ENCODE results near the gene HSPA1B. TPM values are rescaled to one million over a fixed set of nuclear protein-coding genes. Genes with fewer than 3 reads are reported as not detected.
"Not testable (repeated sequence)": the region's sequence is repeated elsewhere in the genome, so short reads cannot be mapped to it uniquely, and the experiment has no call there.

HSPA1B gene
- polyA plus RNA-seq, 1 donor from 2014 or later: 120 TPM

DNA sequence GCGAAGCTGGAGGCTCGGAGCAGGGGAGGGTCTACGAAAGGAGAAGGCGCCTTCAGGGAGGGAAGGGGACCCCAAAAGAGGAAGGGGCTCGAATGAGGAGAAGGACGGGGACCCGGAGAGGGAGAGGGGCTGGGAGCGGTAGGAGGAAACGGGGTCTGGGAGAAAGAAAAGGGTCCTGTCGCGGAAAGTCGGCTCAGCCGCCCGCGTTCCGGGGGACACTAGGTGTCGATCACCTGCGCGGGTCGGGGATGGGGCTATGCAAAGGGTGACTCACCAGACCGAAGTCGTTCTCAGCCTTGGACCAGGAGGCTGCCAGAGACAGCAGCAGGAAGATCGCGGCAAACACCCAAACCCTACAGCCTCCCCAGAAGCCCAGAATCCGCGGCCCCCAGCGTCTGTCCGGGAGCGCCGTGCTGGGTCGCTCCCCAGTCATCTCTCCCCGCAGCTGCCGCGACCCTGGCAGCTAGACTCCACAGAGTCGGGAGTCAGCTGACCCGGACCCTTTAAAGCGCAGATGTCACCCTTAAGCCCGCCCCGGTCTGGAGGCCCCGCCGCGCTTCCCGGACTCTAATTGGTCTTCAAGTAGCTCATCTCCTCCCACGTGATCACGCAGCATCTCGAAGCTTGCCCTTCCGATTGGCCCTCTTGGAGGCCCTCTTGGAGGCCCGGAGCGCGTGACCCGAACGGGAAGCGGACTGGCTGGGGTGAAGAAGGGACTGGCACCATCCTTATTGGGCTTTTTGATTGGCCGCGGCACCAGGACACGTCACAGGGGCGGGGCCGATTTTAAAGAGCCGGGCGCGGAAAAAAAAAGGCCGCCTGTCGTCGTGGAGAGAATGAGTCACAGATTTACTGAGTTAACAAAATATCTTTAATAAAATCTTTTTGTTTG is 35.1 kb downstream of the HSPA1B start, which contains the start of gene NEU1:
TSS of gene NEU1 (minus strand) at position 478 of the 892 bp plus-strand sequence. CDS start at position 433, 45 bp downstream.
- H2AFZ ChIP-seq (ENCODE audit: low read depth, low read length): peak within 1 kb of the TSS; percentile 45
- peak within 1 kb of the TSS; percentile 68 for H3K4me2 ChIP-seq (ENCODE audit: low read length)
- H4K20me1 ChIP-seq (ENCODE audit: insufficient read depth): no peaks in the 10 kb centered on the region
- H3F3A ChIP-seq (ENCODE audit: insufficient read depth, low read length, poor library complexity, severe bottlenecking): no peaks in the 10 kb centered on the region
- peak within 1 kb of the TSS; percentile 92 for H3K9ac ChIP-seq (ENCODE audit: low read length)
- peak within 1 kb of the TSS; percentile 90 for H3K4me3 ChIP-seq (ENCODE audit: low read length)
- no peaks in the 10 kb centered on the region for H3K9me2 ChIP-seq (ENCODE audit: insufficient read depth, low read length)
- H3K79me2 ChIP-seq (replicated peaks; ENCODE audit: insufficient read depth, low read length): peaks cover 8% of the 10 kb centered on the region
- no peaks in the 10 kb centered on the region for H3K36me3 ChIP-seq (ENCODE audit: insufficient read depth, low read length)
- no peak for TF ChIP-seq EZH2 (IDR thresholded peaks at IDR 0.05; ENCODE audit: borderline replicate concordance, insufficient read depth, low read length, poor library complexity, severe bottlenecking)
- TF ChIP-seq SMC3 (conservative IDR thresholded peaks at IDR 0.05; ENCODE audit: poor library complexity): peak; percentile 58
- TF ChIP-seq EP300 (conservative IDR thresholded peaks at IDR 0.05; ENCODE audit: poor library complexity, severe bottlenecking): peak; percentile 46
- TF ChIP-seq, protein P1, sequence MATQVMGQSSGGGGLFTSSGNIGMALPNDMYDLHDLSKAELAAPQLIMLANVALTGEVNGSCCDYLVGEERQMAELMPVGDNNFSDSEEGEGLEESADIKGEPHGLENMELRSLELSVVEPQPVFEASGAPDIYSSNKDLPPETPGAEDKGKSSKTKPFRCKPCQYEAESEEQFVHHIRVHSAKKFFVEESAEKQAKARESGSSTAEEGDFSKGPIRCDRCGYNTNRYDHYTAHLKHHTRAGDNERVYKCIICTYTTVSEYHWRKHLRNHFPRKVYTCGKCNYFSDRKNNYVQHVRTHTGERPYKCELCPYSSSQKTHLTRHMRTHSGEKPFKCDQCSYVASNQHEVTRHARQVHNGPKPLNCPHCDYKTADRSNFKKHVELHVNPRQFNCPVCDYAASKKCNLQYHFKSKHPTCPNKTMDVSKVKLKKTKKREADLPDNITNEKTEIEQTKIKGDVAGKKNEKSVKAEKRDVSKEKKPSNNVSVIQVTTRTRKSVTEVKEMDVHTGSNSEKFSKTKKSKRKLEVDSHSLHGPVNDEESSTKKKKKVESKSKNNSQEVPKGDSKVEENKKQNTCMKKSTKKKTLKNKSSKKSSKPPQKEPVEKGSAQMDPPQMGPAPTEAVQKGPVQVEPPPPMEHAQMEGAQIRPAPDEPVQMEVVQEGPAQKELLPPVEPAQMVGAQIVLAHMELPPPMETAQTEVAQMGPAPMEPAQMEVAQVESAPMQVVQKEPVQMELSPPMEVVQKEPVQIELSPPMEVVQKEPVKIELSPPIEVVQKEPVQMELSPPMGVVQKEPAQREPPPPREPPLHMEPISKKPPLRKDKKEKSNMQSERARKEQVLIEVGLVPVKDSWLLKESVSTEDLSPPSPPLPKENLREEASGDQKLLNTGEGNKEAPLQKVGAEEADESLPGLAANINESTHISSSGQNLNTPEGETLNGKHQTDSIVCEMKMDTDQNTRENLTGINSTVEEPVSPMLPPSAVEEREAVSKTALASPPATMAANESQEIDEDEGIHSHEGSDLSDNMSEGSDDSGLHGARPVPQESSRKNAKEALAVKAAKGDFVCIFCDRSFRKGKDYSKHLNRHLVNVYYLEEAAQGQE (IDR thresholded peaks at IDR 0.05; ENCODE audit: borderline replicate concordance): peak; percentile 97
- peak; percentile 98 for TF ChIP-seq TAF1 (IDR thresholded peaks at IDR 0.05; ENCODE audit: low read depth)
- TF ChIP-seq RAD21 (conservative IDR thresholded peaks at IDR 0.05): peak; percentile 52
- TF ChIP-seq, protein P2, sequence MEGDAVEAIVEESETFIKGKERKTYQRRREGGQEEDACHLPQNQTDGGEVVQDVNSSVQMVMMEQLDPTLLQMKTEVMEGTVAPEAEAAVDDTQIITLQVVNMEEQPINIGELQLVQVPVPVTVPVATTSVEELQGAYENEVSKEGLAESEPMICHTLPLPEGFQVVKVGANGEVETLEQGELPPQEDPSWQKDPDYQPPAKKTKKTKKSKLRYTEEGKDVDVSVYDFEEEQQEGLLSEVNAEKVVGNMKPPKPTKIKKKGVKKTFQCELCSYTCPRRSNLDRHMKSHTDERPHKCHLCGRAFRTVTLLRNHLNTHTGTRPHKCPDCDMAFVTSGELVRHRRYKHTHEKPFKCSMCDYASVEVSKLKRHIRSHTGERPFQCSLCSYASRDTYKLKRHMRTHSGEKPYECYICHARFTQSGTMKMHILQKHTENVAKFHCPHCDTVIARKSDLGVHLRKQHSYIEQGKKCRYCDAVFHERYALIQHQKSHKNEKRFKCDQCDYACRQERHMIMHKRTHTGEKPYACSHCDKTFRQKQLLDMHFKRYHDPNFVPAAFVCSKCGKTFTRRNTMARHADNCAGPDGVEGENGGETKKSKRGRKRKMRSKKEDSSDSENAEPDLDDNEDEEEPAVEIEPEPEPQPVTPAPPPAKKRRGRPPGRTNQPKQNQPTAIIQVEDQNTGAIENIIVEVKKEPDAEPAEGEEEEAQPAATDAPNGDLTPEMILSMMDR (IDR thresholded peaks at IDR 0.05; ENCODE audit: poor library complexity, severe bottlenecking): no peak
- peak; percentile 98 for TF ChIP-seq POLR2AphosphoS5 (IDR thresholded peaks at IDR 0.05)
- TF ChIP-seq MXI1 (conservative IDR thresholded peaks at IDR 0.05; ENCODE audit: poor library complexity, severe bottlenecking): peak; percentile 97
- no peaks in the 10 kb centered on the region for H3K27me3 ChIP-seq (ENCODE audit: insufficient read depth, low read depth, low read length)
- H3K9me3 ChIP-seq (ENCODE audit: low read length): no peaks in the 10 kb centered on the region
- peak within 1 kb of the TSS; percentile 84 for H3K27ac ChIP-seq (ENCODE audit: low read length)

DNA sequence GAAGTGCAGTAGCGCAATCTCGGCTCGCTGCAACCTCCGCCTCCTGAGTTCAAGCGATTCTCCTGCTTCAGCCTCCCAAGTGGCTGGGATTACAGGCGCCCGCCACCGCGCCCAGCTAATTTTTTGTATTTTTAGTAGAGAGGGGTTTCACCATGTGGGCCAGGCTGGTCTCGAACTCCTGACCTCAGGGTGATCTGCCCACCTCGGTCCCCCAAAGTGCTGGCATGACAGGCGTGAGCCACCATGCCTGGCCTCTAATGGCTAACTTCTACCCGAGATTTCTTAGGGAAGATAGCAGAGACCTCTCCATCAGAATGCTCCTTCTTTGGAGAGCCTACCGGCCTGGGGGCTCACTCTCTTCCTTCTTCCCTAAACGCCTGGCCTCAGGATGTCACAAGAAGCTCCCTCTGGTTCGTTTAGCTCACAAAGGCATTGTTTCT is 36.6 kb downstream of the HSPA1B start:
- not testable (repeated sequence) for H3K9me2 ChIP-seq (ENCODE audit: insufficient read depth, low read length); H3F3A ChIP-seq (ENCODE audit: insufficient read depth, low read length, poor library complexity, severe bottlenecking); H3K36me3 ChIP-seq (ENCODE audit: insufficient read depth, low read length); H3K4me2 ChIP-seq (ENCODE audit: low read length); H4K20me1 ChIP-seq (ENCODE audit: insufficient read depth); H3K27me3 ChIP-seq (ENCODE audit: insufficient read depth, low read depth, low read length); H3K79me2 ChIP-seq (replicated peaks; ENCODE audit: insufficient read depth, low read length); H3K9me3 ChIP-seq (ENCODE audit: low read length)
- Histone ChIP-seq H3K9ac (ENCODE audit: low read length) (peak overlapping the region; percentile 73), H3K27ac (ENCODE audit: low read length) (peak overlapping the region; percentile 84), H2AFZ (ENCODE audit: low read depth, low read length) (peak overlapping the region; percentile 45), H3K4me3 (ENCODE audit: low read length) (peak overlapping the region; percentile 90)
- peak; percentile 3 for TF ChIP-seq RAD21 (conservative IDR thresholded peaks at IDR 0.05)
- peak; percentile 3 for TF ChIP-seq SMC3 (conservative IDR thresholded peaks at IDR 0.05; ENCODE audit: poor library complexity)
- TF ChIP-seq, protein P2 (IDR thresholded peaks at IDR 0.05; ENCODE audit: poor library complexity, severe bottlenecking): peak; percentile 20

All from neural cell (in vitro differentiated cells).